ENCODE results near the gene CABYR. TPM values are rescaled to one million over a fixed set of nuclear protein-coding genes. Genes with fewer than 3 reads are reported as not detected.

Gene CABYR
- 3.0 TPM for total RNA-seq

DNA sequence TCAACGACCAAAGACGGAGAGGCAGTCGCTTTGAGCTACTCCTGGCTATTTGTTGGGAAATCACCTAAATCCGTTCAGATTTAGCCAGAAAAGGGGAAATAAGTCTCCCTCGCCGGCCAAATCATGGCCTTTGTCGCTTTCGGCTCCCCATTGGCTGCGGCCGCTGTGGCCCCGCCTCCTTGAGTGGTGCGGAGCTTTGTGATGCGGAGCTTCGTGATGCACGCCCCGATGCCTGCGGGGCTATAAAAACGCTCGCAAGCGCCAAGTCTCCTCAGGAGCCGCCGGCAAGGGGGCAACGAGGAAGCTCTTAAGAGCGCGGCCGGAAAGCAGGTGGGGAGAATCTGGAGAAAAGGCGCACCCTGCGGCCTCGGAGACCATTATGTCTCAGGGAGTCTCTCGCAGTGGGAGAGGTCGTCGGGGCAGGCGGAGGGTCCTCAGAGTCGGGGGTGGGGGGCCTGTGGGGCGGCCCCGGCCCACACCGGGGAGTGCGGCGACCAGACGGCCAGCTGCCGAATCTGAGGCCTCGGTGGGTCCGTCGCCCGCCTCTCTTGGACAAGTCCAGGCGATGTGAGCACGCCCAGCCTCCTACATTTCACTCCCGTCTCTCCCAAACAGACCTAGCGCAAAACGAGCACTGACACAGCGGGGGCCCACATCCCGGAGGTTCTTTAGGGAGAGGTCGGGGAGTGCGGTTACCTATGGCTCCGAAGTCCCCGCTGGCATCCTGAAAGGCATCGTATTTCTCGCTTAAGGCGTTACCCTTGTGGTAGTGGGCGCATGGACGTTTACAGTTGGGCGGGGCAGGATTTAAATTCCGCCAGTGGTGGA is at the start of gene CABYR:
Gene CABYR, plus strand, starts transcription at position 274 of the 828 bp plus-strand sequence. CDS start 4,053 bp downstream, outside the sequence.
- peak; percentile 56 for DNase-seq (ENCODE audit: low spot score)

GRCh38 chr18:24089076-24089475 is 49.8 kb upstream of the CABYR start:
- no peak for DNase-seq (ENCODE audit: low spot score)

DNA sequence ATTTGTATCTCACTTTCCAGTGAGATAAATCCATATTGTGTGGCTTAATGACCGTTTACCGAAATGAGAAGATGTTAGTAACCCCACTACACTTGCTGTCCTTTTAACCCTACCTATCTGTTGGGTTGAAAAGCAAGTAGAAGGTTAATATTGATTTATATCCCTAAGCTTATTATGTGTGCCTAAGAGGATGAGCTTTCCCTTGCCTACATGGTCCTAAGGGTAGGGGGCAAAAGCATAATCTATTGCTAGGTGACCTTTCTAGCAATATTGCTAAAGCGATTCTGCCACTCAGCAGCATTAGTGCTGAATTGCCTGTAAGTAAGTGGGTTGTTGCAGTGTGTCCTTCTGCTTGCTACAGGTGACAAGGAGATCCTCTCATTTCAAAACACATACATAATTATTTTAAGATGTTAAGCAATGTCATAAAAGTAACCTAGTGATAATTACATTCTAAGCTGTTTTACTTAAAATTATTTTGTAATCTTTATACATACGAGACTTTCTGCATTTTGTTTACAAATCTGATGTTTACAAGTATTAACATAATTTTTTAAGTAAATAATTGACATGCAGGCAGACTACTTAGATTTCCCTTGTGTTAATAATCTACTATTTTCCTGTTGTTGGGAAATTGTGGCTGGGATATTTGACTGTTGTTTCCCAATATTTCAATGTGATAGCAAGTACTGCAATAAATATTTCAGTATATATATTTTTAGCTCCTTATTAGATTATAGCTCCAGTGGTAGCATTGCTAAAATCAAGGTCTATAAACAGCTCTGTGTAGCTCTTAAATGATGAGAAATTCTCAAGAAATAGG is 49.1 kb upstream of the CABYR start:
- no peak for DNase-seq (ENCODE audit: low spot score)

- DNase-seq (ENCODE audit: low spot score): no peak
Measured at GRCh38 chr18:24090876-24091275, 48.0 kb upstream of the CABYR start.

DNA sequence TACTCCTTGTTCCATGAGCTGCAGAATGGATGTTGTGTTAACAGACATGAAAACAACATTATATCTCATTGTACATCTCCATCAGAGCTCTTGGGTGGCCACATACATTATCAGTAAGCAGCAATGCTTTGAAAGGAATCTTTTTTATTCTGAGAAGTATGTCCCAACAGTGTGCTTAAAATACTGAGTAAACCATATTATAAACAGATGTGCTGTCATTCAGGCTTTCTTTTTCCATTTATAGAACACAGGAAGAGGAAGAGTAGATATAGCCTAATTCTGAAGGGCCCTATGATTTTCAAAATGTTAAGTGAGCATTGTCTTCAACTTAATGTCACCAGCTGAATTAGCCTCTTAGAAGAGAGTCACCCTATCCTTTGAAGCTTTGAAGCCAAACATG is 44.3 kb upstream of the CABYR start:
- DNase-seq (ENCODE audit: low spot score): no peak

- DNase-seq (ENCODE audit: low spot score): no peak
Measured at GRCh38 chr18:24095976-24096375, 42.9 kb upstream of the CABYR start.

GRCh38 chr18:24103320-24104021 is 35.4 kb upstream of the CABYR start:
- DNase-seq (ENCODE audit: low spot score): no peak

GRCh38 chr18:24104486-24104885 is 34.4 kb upstream of the CABYR start:
- no peak for DNase-seq (ENCODE audit: low spot score)

DNA sequence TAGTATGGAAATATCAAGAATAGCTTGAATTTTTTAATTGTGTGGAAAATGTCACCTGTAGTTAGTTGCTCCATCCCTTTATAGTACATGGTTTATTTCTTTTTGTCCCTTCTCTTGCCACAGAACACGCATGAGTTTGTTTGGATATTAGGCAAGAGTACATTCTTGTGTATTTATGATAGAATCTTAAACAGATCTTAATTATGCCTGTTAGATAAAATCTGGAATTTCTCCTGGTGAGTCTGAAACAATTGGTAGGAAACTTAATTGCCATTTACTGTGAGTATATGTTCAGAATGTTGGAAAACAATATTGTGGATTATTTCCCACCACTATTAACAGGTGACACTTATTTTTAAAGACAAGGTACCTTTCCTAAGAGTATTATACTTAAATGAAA is 30.2 kb upstream of the CABYR start:
- no peak for DNase-seq (ENCODE audit: low spot score)

DNA sequence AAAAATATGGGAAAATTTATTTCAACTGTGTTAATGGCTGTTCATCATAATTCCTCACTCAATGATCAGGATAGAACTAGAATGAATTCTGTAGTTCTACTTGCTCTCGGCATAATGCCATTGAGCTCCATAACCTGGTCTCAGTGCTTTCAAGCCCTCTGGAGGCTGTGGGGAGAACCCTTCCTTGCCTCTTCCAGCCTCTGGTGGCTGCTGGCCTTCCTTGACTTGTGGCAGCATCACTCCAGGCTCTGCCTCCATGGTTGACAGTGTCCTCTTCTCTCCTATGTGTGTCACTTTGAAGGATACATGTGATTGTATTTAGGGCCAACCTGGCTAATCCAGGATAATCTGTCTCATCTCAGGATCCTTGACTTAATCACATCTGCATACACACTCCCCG is 26.9 kb upstream of the CABYR start:
- no peak for DNase-seq (ENCODE audit: low spot score)

DNA sequence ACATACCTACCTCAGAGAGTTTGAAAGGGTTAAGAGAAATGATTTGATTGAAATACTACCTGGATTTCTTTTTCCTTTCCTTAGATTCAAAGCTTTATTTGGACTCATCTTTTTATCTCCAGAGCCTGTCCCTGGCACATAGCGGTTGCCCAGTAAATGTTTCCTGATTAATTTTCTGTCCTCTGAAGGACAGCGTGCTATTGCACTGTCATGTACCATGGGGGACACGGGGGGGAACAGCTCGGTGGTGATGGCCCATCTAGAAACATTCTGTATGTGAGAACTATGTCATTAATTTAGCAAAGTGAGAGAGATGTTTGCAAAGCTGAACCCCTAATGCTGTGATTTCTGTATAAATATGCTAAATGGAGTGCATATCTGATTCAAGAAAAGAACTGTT is 26.4 kb upstream of the CABYR start:
- DNase-seq (ENCODE audit: low spot score): no peak

- DNase-seq (ENCODE audit: low spot score): peak; percentile 88
Measured at GRCh38 chr18:24112874-24113615, 25.8 kb upstream of the CABYR start.

GRCh38 chr18:24114924-24115549 is 23.8 kb upstream of the CABYR start:
- DNase-seq (ENCODE audit: low spot score): no peak

- DNase-seq (ENCODE audit: low spot score): no peak
Measured at GRCh38 chr18:24115628-24116027, 23.2 kb upstream of the CABYR start.

GRCh38 chr18:24118750-24119577 is 19.9 kb upstream of the CABYR start:
- DNase-seq (ENCODE audit: low spot score): peak; percentile 81

DNA sequence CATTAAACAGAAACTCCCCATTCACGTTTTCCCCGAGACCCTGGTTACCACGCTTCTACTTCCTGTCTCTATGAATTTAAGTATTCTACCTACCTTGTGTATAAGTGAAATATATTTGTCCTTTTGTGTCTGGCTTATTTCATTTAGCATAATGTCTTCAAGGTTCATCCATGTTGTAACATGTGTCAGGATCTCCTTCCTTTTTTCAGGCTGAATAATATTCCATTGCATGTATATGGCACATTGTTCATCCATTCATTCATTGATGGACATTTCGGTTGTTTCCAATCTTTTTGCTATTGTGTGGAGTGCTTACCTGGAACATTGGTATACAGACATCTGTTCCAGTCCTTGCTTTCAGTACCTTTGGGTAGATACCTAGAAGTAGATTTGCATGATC is 18.2 kb upstream of the CABYR start:
- DNase-seq (ENCODE audit: low spot score): no peak

- DNase-seq (ENCODE audit: low spot score): no peak
Measured at GRCh38 chr18:24121625-24122024, 17.2 kb upstream of the CABYR start.

GRCh38 chr18:24126155-24126961 is 12.5 kb upstream of the CABYR start:
- no peak for DNase-seq (ENCODE audit: low spot score)

- DNase-seq (ENCODE audit: low spot score): no peak
Measured at GRCh38 chr18:24127735-24128134, 11.1 kb upstream of the CABYR start.
